Measurements from ENCODE around the gene AICDA. TPM values are rescaled to one million over a fixed set of nuclear protein-coding genes. Genes with fewer than 3 reads are reported as not detected.

The AICDA gene
- total RNA-seq, 1 donor from 2014 or later: not detected

- H3K9me3 Mint-ChIP-seq: no peaks in the 10 kb centered on the region
- H3K27ac Mint-ChIP-seq: no peak overlapping the region
- H3F3A ChIP-seq (ENCODE audit: low read depth): no peaks in the 10 kb centered on the region
- H3K4me1 ChIP-seq: peaks cover 5% of the 10 kb centered on the region
- H3K4me2 ChIP-seq: no peak overlapping the region
- DNase-seq (ENCODE audit: low spot score): no peak
- H3K27ac ChIP-seq: no peak overlapping the region
- H3K9ac ChIP-seq: no peak overlapping the region
- H3K4me3 ChIP-seq: no peak overlapping the region
- no peaks in the 10 kb centered on the region for H3K9me3 ChIP-seq (ENCODE audit: low read depth)
- H3K27me3 ChIP-seq: no peaks in the 10 kb centered on the region
- TF ChIP-seq EZH2 (IDR thresholded peaks at IDR 0.05) (no peak), EZH2phosphoT487 (IDR thresholded peaks at IDR 0.05) (no peak), CTCF (IDR thresholded peaks at IDR 0.05) (no peak)
- H3K36me3 Mint-ChIP-seq: no peaks in the 10 kb centered on the region
- no peaks in the 10 kb centered on the region for H3K27me3 Mint-ChIP-seq (ENCODE audit: insufficient read depth, low read depth)
- H3K36me3 ChIP-seq: no peaks in the 10 kb centered on the region
- no peaks in the 10 kb centered on the region for H4K20me1 ChIP-seq (ENCODE audit: low read depth)
- no peak overlapping the region for H3K4me3 Mint-ChIP-seq
- no peaks in the 10 kb centered on the region for H3K4me1 Mint-ChIP-seq
- no peaks in the 10 kb centered on the region for H3K79me2 ChIP-seq (ENCODE audit: low read depth)
- H2AFZ ChIP-seq (replicated peaks): no peak overlapping the region
These were observed 9.4 kb downstream of the AICDA start for GRCh38 chr12:8603286-8603685.

GRCh38 chr12:8596561-8596960, 16.1 kb downstream of the AICDA start:
- H3K36me3 Mint-ChIP-seq: no peaks in the 10 kb centered on the region
- no peaks in the 10 kb centered on the region for H4K20me1 ChIP-seq (ENCODE audit: low read depth)
- no peak for TF ChIP-seq CTCF (IDR thresholded peaks at IDR 0.05)
- peaks cover 2% of the 10 kb centered on the region for H3K27me3 Mint-ChIP-seq (ENCODE audit: insufficient read depth, low read depth)
- no peak overlapping the region for H3K9ac ChIP-seq
- no peaks in the 10 kb centered on the region for H3K4me1 ChIP-seq
- H2AFZ ChIP-seq (replicated peaks): no peak overlapping the region
- no peaks in the 10 kb centered on the region for H3K9me3 ChIP-seq (ENCODE audit: low read depth)
- no peaks in the 10 kb centered on the region for H3K36me3 ChIP-seq
- H3K9me3 Mint-ChIP-seq: no peaks in the 10 kb centered on the region
- no peaks in the 10 kb centered on the region for H3F3A ChIP-seq (ENCODE audit: low read depth)
- no peaks in the 10 kb centered on the region for H3K79me2 ChIP-seq (ENCODE audit: low read depth)
- no peak overlapping the region for H3K4me3 ChIP-seq
- H3K4me3 Mint-ChIP-seq: no peak overlapping the region
- no peak for DNase-seq (ENCODE audit: low spot score)
- no peak overlapping the region for H3K27ac Mint-ChIP-seq
- H3K4me1 Mint-ChIP-seq: no peaks in the 10 kb centered on the region
- no peak overlapping the region for H3K27ac ChIP-seq
- no peak overlapping the region for H3K4me2 ChIP-seq
- no peaks in the 10 kb centered on the region for H3K27me3 ChIP-seq

- Mint-ChIP-seq H3K36me3 (no peaks in the 10 kb centered on the region), H3K27ac (no peak overlapping the region), H3K27me3 (ENCODE audit: insufficient read depth, low read depth) (peaks cover 6% of the 10 kb centered on the region), H3K4me1 (no peaks in the 10 kb centered on the region), H3K4me3 (no peak overlapping the region), H3K9me3 (no peaks in the 10 kb centered on the region)
- Histone ChIP-seq H3K4me3 (no peak overlapping the region), H4K20me1 (ENCODE audit: low read depth) (no peaks in the 10 kb centered on the region), H3K27ac (no peak overlapping the region), H3K4me2 (no peak overlapping the region), H3K4me1 (no peaks in the 10 kb centered on the region), H3K36me3 (no peaks in the 10 kb centered on the region), H3F3A (ENCODE audit: low read depth) (no peaks in the 10 kb centered on the region), H2AFZ (replicated peaks) (no peak overlapping the region), H3K27me3 (no peaks in the 10 kb centered on the region), H3K9me3 (ENCODE audit: low read depth) (no peaks in the 10 kb centered on the region), H3K9ac (no peak overlapping the region), H3K79me2 (ENCODE audit: low read depth) (no peaks in the 10 kb centered on the region)
- DNase-seq (ENCODE audit: low spot score): no peak
- TF ChIP-seq CTCF (IDR thresholded peaks at IDR 0.05) (no peak), EZH2phosphoT487 (IDR thresholded peaks at IDR 0.05) (no peak), EZH2 (IDR thresholded peaks at IDR 0.05) (no peak)
These were observed 18.6 kb downstream of the AICDA start for GRCh38 chr12:8594072-8594471.

- H3K27me3 ChIP-seq: no peaks in the 10 kb centered on the region
- no peak overlapping the region for H3K9ac ChIP-seq
- no peak overlapping the region for H3K4me3 ChIP-seq
- H3K9me3 Mint-ChIP-seq: no peaks in the 10 kb centered on the region
- H3K27ac ChIP-seq: no peak overlapping the region
- no peak overlapping the region for H2AFZ ChIP-seq (replicated peaks)
- no peak overlapping the region for H3K4me3 Mint-ChIP-seq
- no peaks in the 10 kb centered on the region for H3K36me3 ChIP-seq
- TF ChIP-seq CTCF (IDR thresholded peaks at IDR 0.05) (no peak), EZH2phosphoT487 (IDR thresholded peaks at IDR 0.05) (no peak), EZH2 (IDR thresholded peaks at IDR 0.05) (no peak)
- no peak overlapping the region for H3K27ac Mint-ChIP-seq
- H3K4me1 Mint-ChIP-seq: no peaks in the 10 kb centered on the region
- no peak overlapping the region for H3K4me2 ChIP-seq
- H3K9me3 ChIP-seq (ENCODE audit: low read depth): no peaks in the 10 kb centered on the region
- no peaks in the 10 kb centered on the region for H3K4me1 ChIP-seq
- no peak for DNase-seq (ENCODE audit: low spot score)
- peaks cover 6% of the 10 kb centered on the region for H3K27me3 Mint-ChIP-seq (ENCODE audit: insufficient read depth, low read depth)
- H3K79me2 ChIP-seq (ENCODE audit: low read depth): no peaks in the 10 kb centered on the region
- no peaks in the 10 kb centered on the region for H4K20me1 ChIP-seq (ENCODE audit: low read depth)
- no peaks in the 10 kb centered on the region for H3F3A ChIP-seq (ENCODE audit: low read depth)
- H3K36me3 Mint-ChIP-seq: no peaks in the 10 kb centered on the region
These were observed 19.4 kb downstream of the AICDA start for GRCh38 chr12:8593246-8593645.
